Mesodermal cell (in vitro differentiated cells): ENCODE data around the gene SEC24C.
"Not testable (repeated sequence)": the region's sequence is repeated elsewhere in the genome, so short reads cannot be mapped to it uniquely, and the experiment has no call there.

Experiments used
- H3K27ac ChIP-seq: 2 replicates; pipeline ENCODE4 v1.7.0; 2013; ENCODE audit warnings: mild to moderate bottlenecking, low read depth, low read length, moderate library complexity; ENCODE audit not compliant: severe bottlenecking
- H3K36me3 ChIP-seq: 2 replicates; pipeline ENCODE4 v1.7.1; 2013; ENCODE audit warnings: mild to moderate bottlenecking, low read length, moderate library complexity; ENCODE audit not compliant: control insufficient read depth, insufficient read depth
- H3K4me1 ChIP-seq: one replicate; pipeline ENCODE4 v1.7.1; 2013; ENCODE audit warnings: mild to moderate bottlenecking, low read length; ENCODE audit not compliant: insufficient read depth, control insufficient read depth, poor library complexity, severe bottlenecking
- H3K4me3 ChIP-seq: 2 replicates; pipeline ENCODE4 v1.7.0; 2013; ENCODE audit warnings: low read length, control low read depth, mild to moderate bottlenecking; ENCODE audit not compliant: insufficient read depth, poor library complexity, severe bottlenecking; ENCODE audit errors: extremely low read depth
- H3K9me3 ChIP-seq: 2 replicates; pipeline ENCODE4 v1.7.1; 2013; ENCODE audit warnings: mild to moderate bottlenecking, low read length, moderate library complexity; ENCODE audit not compliant: control insufficient read depth
- WGBS, 2 experiments: methylation state at CpG; one replicate each; pipeline ENCODE4 v1.1.5; 2013; ENCODE audit warnings: missing lambda C conversion rate in 2 of 2; ENCODE audit not compliant: insufficient coverage in 2 of 2; 5-methylcytosine and 5-hydroxymethylcytosine counted together

SEC24C gene

DNA sequence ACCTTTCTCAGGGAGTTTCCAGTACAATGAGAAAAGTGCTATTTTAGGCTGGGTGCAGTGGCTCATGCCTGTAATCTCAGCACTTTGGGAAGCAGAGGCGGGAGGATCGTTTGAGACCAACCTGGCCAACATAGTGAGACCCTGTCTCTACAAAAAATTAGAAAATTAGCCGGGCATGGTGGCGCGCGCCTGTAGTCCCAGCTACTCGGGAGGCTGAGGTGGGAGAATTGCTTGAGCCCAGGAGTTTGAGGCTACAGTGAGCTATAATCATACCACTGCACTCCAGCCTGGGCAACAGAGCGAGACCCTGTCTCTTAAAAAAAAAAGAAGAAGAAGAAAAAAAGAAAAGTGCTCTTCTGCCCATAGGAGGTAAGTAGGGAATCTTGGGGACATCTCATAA is 51.9 kb downstream of the SEC24C start:
- H3K27ac ChIP-seq, H3K4me3 ChIP-seq, H3K9me3 ChIP-seq, H3K4me1 ChIP-seq: not testable (repeated sequence)
- 80 to 90% methylated on average over 2 to 4 of the region's 8 CpGs for WGBS, 2 experiments
- H3K36me3 ChIP-seq: peaks cover 92% of the 10 kb centered on the region

DNA sequence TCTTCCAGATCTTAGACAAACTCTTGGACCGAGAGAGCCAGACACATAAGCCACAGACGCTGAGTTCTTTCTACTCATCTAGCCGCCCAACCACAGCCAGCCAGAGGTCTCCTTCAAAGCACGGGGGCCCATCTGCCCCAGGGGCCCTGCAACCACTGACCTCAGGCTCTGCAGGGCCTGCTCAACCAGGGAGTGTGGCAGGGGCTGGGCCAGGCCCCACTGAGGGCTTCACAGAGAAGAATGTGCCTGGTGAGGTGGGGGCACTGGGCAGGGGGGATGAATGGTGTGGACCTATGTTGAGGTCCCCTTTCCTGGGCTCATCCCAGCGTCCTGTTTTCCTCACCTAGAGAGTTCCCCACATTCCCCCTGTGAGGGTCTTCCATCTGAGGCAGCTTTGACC is 52.6 kb downstream of the SEC24C start:
- H3K27ac ChIP-seq: no peak overlapping the region
- H3K36me3 ChIP-seq: peaks cover 92% of the 10 kb centered on the region
- no peak overlapping the region for H3K4me3 ChIP-seq
- no peaks in the 10 kb centered on the region for H3K4me1 ChIP-seq
- WGBS, 2 experiments: 93 to 97% methylated on average over 3 to 4 of the region's 5 CpGs
- H3K9me3 ChIP-seq: no peaks in the 10 kb centered on the region

DNA sequence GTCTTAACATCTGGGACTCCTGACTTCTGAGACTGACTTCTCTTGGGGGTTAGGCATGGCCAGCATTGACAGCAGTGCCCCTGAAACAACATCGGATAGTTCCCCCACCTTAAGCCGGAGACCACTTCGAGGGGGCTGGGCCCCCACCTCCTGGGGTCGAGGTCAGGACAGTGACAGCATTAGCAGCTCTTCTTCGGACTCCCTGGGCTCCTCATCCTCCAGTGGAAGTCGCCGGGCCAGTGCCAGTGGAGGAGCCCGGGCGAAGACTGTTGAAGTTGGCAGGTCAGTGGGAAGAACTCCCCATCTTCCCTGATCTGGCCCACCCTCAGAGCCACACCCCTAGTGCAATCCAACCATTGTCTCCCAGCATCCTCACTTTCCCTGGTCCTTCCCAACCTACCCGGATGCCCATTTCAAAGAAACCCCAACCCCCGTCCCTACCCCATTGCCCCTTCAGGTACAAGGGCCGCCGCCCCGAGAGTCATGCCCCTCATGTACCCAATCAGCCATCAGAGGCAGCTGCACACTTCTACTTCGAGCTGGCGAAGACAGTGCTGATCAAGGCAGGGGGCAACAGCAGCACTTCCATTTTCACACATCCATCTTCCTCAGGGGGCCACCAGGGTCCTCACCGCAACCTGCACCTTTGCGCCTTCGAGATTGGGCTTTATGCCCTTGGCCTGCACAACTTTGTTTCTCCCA is 53.3 kb downstream of the SEC24C start:
- no peaks in the 10 kb centered on the region for H3K9me3 ChIP-seq
- no peak overlapping the region for H3K4me3 ChIP-seq
- 90 to 94% methylated on average over 14 to 18 of the region's 19 CpGs for WGBS, 2 experiments
- peaks cover 92% of the 10 kb centered on the region for H3K36me3 ChIP-seq
- H3K4me1 ChIP-seq: no peaks in the 10 kb centered on the region
- no peak overlapping the region for H3K27ac ChIP-seq

- H3K4me1 ChIP-seq: no peaks in the 10 kb centered on the region
- 94 to 95% methylated on average over 6 of the region's 6 CpGs for WGBS, 2 experiments
- no peaks in the 10 kb centered on the region for H3K9me3 ChIP-seq
- H3K36me3 ChIP-seq: peaks cover 95% of the 10 kb centered on the region
- H3K4me3 ChIP-seq: no peak overlapping the region
- no peak overlapping the region for H3K27ac ChIP-seq
Observed at GRCh38 chr10:73798087-73798486, 53.9 kb downstream of the SEC24C start.

DNA sequence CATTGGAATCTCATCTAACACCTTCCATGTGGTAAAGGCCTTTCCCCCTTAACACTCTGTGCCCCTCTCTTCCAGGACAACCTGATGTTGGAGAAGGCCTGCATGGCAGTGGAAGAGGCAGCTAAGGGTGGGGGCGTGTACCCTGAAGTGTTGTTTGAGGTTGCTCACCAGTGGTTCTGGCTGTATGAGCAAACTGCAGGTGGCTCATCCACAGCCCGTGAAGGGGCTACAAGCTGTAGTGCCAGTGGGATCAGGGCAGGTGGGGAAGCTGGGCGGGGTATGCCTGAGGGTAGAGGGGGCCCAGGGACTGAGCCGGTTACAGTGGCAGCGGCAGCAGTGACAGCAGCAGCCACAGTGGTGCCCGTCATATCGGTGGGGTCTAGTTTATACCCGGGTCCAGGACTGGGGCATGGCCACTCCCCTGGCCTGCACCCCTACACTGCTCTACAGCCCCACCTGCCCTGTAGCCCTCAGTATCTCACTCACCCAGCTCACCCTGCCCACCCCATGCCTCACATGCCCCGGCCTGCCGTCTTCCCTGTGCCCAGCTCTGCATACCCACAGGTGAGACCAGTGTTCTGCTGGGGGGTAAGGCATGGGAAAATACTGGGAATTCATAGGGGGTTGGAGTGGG is 54.9 kb downstream of the SEC24C start:
- H3K4me1 ChIP-seq: no peaks in the 10 kb centered on the region
- no peak overlapping the region for H3K4me3 ChIP-seq
- H3K27ac ChIP-seq: no peak overlapping the region
- 92 to 96% methylated on average over 7 to 8 of the region's 10 CpGs for WGBS, 2 experiments
- H3K9me3 ChIP-seq: no peaks in the 10 kb centered on the region
- peaks cover 90% of the 10 kb centered on the region for H3K36me3 ChIP-seq

- H3K4me1 ChIP-seq: no peaks in the 10 kb centered on the region
- 93 to 100% methylated on average over 6 to 8 of the region's 9 CpGs for WGBS, 2 experiments
- H3K9me3 ChIP-seq: no peaks in the 10 kb centered on the region
- no peak overlapping the region for H3K27ac ChIP-seq
- peaks cover 88% of the 10 kb centered on the region for H3K36me3 ChIP-seq
- no peak overlapping the region for H3K4me3 ChIP-seq
Observed at GRCh38 chr10:73799899-73800559, 55.9 kb downstream of the SEC24C start.

- Histone ChIP-seq H3K4me3 (no peak overlapping the region), H3K27ac (no peak overlapping the region), H3K36me3 (peaks cover 86% of the 10 kb centered on the region), H3K9me3 (no peaks in the 10 kb centered on the region), H3K4me1 (no peaks in the 10 kb centered on the region)
- 91 to 96% methylated on average over 13 to 15 of the region's 20 CpGs for WGBS, 2 experiments
Observed at GRCh38 chr10:73800560-73801252, 56.5 kb downstream of the SEC24C start.

- 93 to 96% methylated on average over 13 of the region's 13 CpGs for WGBS, 2 experiments
- H3K27ac ChIP-seq: no peak overlapping the region
- H3K4me1 ChIP-seq: no peaks in the 10 kb centered on the region
- H3K36me3 ChIP-seq: peaks cover 86% of the 10 kb centered on the region
- no peak overlapping the region for H3K4me3 ChIP-seq
- H3K9me3 ChIP-seq: no peaks in the 10 kb centered on the region
Observed at GRCh38 chr10:73801253-73801590, 57.0 kb downstream of the SEC24C start.

DNA sequence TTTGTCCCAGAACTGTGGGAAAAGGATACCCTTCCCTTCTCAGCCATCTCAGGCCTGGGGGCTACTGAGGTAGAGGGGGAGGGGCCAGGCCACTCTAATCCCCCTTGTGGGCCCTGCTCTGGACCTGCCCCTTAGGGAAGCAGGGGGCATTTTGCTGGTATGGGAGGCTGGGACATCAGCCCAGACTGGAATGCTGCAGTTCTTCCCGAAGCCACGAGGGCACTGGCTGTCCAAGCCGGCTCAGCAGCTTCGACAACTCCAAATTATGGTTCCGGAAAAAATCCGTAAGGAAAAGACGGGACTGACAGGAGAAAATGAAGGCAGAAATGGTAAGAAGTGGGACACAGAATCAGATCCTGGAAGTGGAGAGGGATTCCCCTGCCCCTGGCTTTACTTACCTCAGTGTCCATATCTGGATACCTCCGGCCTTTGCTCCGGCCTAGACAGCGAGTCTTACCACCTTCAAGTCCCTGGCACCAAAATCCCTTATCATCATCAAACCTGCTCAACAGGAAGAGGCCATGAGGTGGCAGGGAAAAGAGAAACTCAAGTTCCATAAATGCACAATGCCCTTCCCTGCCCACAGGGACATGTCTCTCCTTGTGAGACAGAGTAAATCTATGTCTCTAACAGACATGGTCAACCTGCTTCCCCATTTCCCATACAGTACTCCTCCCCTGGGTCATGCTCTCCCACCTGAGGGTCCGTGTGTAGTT is 58.3 kb downstream of the SEC24C start:
- WGBS, 2 experiments: 94 to 98% methylated on average over 7 to 10 of the region's 11 CpGs
- no peak overlapping the region for H3K4me3 ChIP-seq
- H3K36me3 ChIP-seq: peaks cover 84% of the 10 kb centered on the region
- H3K27ac ChIP-seq: no peak overlapping the region
- H3K9me3 ChIP-seq: no peaks in the 10 kb centered on the region
- H3K4me1 ChIP-seq: no peaks in the 10 kb centered on the region

DNA sequence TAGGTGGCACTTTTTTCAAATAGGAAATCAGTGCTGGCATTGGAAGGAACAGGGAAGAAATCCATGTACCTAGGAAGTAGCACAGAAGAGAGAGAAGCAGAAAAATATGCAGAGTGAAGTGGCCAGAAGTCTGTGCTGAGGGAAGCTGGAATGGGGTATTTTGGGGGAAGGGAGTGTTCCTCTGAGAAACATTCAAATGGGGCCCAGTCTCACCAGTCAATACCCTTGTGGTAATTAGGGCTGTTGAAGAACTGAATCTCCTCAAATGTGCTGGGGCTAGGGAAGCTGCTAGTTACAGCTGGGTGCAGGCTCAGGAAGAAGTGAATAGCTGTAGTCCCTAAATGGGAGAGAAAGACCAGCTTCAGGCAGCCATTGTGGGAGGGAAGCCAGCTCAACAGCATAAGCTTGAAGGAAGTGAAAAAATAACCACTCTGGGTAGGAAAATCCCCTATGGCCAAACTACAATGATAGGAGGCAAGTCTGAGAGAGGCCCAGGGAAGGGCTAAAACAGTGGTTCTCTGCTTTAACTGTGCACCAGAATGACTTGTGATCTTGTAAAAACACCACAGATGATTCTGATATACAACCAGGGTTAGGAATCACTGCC is 59.6 kb downstream of the SEC24C start:
- H3K36me3 ChIP-seq: peaks cover 84% of the 10 kb centered on the region
- H3K27ac ChIP-seq: no peak overlapping the region
- no peaks in the 10 kb centered on the region for H3K4me1 ChIP-seq
- H3K4me3 ChIP-seq: no peak overlapping the region
- no peaks in the 10 kb centered on the region for H3K9me3 ChIP-seq
